Measurements from ENCODE around the gene SLK.

The SLK gene

GRCh38 chr10:104033401-104033930, 66.5 kb downstream of the SLK start:
- Histone ChIP-seq H3K27me3 (replicated peaks; ENCODE audit: insufficient read depth, low read length) (no peaks in the 10 kb centered on the region), H3K9me3 (replicated peaks; ENCODE audit: insufficient read depth, low read length) (no peaks in the 10 kb centered on the region), H3K79me2 (ENCODE audit: low read length) (no peaks in the 10 kb centered on the region), H2AFZ (ENCODE audit: low read length) (no peak overlapping the region), H3F3A (ENCODE audit: insufficient read depth, low read length) (no peaks in the 10 kb centered on the region), H3K9me2 (replicated peaks; ENCODE audit: insufficient read depth, low read length) (no peaks in the 10 kb centered on the region), H3K4me3 (ENCODE audit: low read length) (no peak overlapping the region), H3K4me1 (ENCODE audit: low read length) (no peaks in the 10 kb centered on the region), H3K9ac (ENCODE audit: low read length) (no peak overlapping the region), H3K36me3 (replicated peaks; ENCODE audit: insufficient read depth, low read length) (no peaks in the 10 kb centered on the region), H3K27ac (ENCODE audit: low read length) (no peak overlapping the region), H3K4me2 (ENCODE audit: low read depth, low read length) (no peak overlapping the region), H4K20me1 (ENCODE audit: insufficient read depth, low read length) (no peaks in the 10 kb centered on the region)
- DNase-seq: no peak
- no peak for TF ChIP-seq EZH2phosphoT487 (IDR thresholded peaks at IDR 0.05; ENCODE audit: low read length)
- no peak for TF ChIP-seq CTCF (IDR thresholded peaks at IDR 0.05; ENCODE audit: low read length)
- TF ChIP-seq EZH2 (optimal IDR thresholded peaks at IDR 0.05; ENCODE audit: low read depth, low read length): no peak

- DNase-seq: no peak
- Histone ChIP-seq H3K9ac (ENCODE audit: low read length) (no peak overlapping the region), H3F3A (ENCODE audit: insufficient read depth, low read length) (no peaks in the 10 kb centered on the region), H3K9me3 (replicated peaks; ENCODE audit: insufficient read depth, low read length) (no peaks in the 10 kb centered on the region), H3K27ac (ENCODE audit: low read length) (no peak overlapping the region), H4K20me1 (ENCODE audit: insufficient read depth, low read length) (no peaks in the 10 kb centered on the region), H3K4me3 (ENCODE audit: low read length) (no peak overlapping the region), H2AFZ (ENCODE audit: low read length) (no peak overlapping the region), H3K27me3 (replicated peaks; ENCODE audit: insufficient read depth, low read length) (no peaks in the 10 kb centered on the region), H3K4me2 (ENCODE audit: low read depth, low read length) (no peak overlapping the region), H3K79me2 (ENCODE audit: low read length) (no peaks in the 10 kb centered on the region), H3K36me3 (replicated peaks; ENCODE audit: insufficient read depth, low read length) (no peaks in the 10 kb centered on the region), H3K9me2 (replicated peaks; ENCODE audit: insufficient read depth, low read length) (no peaks in the 10 kb centered on the region), H3K4me1 (ENCODE audit: low read length) (no peaks in the 10 kb centered on the region)
- TF ChIP-seq EZH2phosphoT487 (IDR thresholded peaks at IDR 0.05; ENCODE audit: low read length) (no peak), EZH2 (optimal IDR thresholded peaks at IDR 0.05; ENCODE audit: low read depth, low read length) (no peak), CTCF (IDR thresholded peaks at IDR 0.05; ENCODE audit: low read length) (no peak)
Observed at GRCh38 chr10:104033966-104034365, 67.0 kb downstream of the SLK start.

- no peak for DNase-seq
- H3K27ac ChIP-seq (ENCODE audit: low read length): no peak overlapping the region
- TF ChIP-seq CTCF (IDR thresholded peaks at IDR 0.05; ENCODE audit: low read length) (no peak), EZH2 (optimal IDR thresholded peaks at IDR 0.05; ENCODE audit: low read depth, low read length) (no peak), EZH2phosphoT487 (IDR thresholded peaks at IDR 0.05; ENCODE audit: low read length) (no peak)
- H3K9me3 ChIP-seq (replicated peaks; ENCODE audit: insufficient read depth, low read length): no peaks in the 10 kb centered on the region
- H3K4me2 ChIP-seq (ENCODE audit: low read depth, low read length): no peak overlapping the region
- no peak overlapping the region for H3K4me3 ChIP-seq (ENCODE audit: low read length)
- H4K20me1 ChIP-seq (ENCODE audit: insufficient read depth, low read length): no peaks in the 10 kb centered on the region
- no peaks in the 10 kb centered on the region for H3F3A ChIP-seq (ENCODE audit: insufficient read depth, low read length)
- H3K9ac ChIP-seq (ENCODE audit: low read length): no peak overlapping the region
- no peaks in the 10 kb centered on the region for H3K79me2 ChIP-seq (ENCODE audit: low read length)
- no peaks in the 10 kb centered on the region for H3K9me2 ChIP-seq (replicated peaks; ENCODE audit: insufficient read depth, low read length)
- H2AFZ ChIP-seq (ENCODE audit: low read length): no peak overlapping the region
- H3K27me3 ChIP-seq (replicated peaks; ENCODE audit: insufficient read depth, low read length): no peaks in the 10 kb centered on the region
- no peaks in the 10 kb centered on the region for H3K4me1 ChIP-seq (ENCODE audit: low read length)
- H3K36me3 ChIP-seq (replicated peaks; ENCODE audit: insufficient read depth, low read length): no peaks in the 10 kb centered on the region
Observed at GRCh38 chr10:104034401-104035193, 67.7 kb downstream of the SLK start.
